ENCODE measurements around the gene ATG7. TPM values are rescaled to one million over a fixed set of nuclear protein-coding genes. Genes with fewer than 3 reads are reported as not detected.

The ATG7 gene
- total RNA-seq, 2 experiments from 2014 or later: 30.5 to 33.6 TPM

DNA sequence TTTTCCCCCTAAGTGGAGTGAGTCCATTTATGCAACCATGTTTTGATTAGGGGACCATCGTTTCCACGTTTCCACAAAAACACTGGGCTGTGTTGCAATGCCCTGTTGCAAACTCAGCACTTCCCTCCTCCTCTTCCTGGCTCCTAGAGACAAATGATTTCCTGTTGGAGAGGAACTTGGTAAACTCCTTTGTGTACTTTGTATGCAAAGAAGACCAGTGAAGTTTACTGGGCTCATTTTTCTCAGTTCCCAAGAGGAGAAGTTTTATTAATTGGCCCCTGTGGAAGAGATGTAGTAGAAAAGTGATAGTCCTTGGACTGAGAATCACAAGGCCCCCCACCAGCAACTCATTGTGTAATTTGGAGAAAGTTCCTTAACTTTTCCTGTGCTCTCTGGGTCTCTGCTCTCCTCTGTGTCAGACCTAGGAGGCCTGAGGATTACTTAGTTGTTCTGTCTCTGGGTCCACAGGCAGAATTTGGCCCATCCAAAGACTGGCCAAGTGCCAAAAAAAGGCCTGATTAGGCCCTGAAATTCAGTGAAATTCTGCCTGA, 95.0 kb downstream of the ATG7 start:
- POLR2A ChIA-PET: no interaction called here
- H3K36me3 Mint-ChIP-seq: peaks cover 44% of the 10 kb centered on the region
- no peak overlapping the region for H3K27ac Mint-ChIP-seq
- H3K4me3 Mint-ChIP-seq: no peak overlapping the region
- H3K9me3 Mint-ChIP-seq: no peaks in the 10 kb centered on the region
- no peak for DNase-seq
- peaks cover 8% of the 10 kb centered on the region for H3K4me1 Mint-ChIP-seq (ENCODE audit: low read depth)
- no peaks in the 10 kb centered on the region for H3K27me3 Mint-ChIP-seq
- intact Hi-C loops (cut with micrococcal nuclease): no loop called here
- CTCF ChIA-PET: no interaction called here

DNA sequence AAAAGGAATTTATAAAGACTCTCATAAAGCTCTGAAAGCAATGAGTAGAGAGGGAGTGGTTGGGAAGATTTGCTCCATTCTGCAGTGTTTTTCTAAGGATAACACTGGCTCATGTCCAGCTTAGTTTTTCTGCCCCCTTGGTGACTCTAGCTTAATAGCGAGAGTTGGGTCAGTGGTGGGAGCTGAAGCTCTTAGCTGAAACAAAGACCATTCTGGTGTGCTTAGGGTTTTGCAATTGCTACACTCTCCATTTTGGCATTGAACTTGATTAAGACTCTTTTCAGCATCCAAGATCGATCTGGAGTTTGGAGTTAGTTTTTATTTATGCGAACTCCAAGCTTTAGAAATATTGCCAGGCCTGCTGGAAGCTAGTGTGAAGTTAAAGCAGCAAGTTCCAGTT, 98.0 kb downstream of the ATG7 start:
- ChIA-PET CTCF (interaction anchor here (0.8 to 1.4 kb wide), 4 partner anchors 9 to 434 kb away, joined by 3 to 5 read pairs (median 4); no protein-coding TSS in a partner anchor), POLR2A (no interaction called here)
- intact Hi-C loops (cut with micrococcal nuclease): no loop called here

DNA sequence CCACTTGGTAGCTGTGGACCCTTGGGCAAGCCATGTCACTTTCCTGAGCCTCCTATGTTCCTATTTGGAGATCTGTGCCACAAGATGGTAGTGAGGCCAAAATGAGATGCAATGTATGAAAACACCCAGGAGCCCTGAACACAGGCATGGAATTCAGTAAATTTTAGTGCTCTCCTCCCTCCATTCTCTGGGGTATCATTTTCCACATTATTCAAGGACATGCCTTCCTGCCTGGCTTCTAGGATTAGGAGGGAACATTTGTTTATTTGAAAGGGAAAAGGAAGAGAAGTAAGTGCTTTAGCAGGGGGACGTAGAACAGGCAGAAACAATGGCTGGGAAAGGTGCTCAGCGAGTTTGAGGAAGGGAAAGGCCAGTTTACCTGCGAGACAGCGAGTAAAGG, 98.8 kb downstream of the ATG7 start:
- no peak for DNase-seq
- no peaks in the 10 kb centered on the region for H3K9me3 Mint-ChIP-seq
- H3K36me3 Mint-ChIP-seq: peaks cover 24% of the 10 kb centered on the region
- CTCF ChIA-PET: interaction anchor here (1.3 kb wide), 1 partner anchor 8 kb away, joined by 4 read pairs; no protein-coding TSS in a partner anchor
- POLR2A ChIA-PET: no interaction called here
- H3K4me3 Mint-ChIP-seq: no peak overlapping the region
- intact Hi-C loops (cut with micrococcal nuclease): no loop called here
- H3K27me3 Mint-ChIP-seq: no peaks in the 10 kb centered on the region
- H3K27ac Mint-ChIP-seq: no peak overlapping the region
- no peaks in the 10 kb centered on the region for H3K4me1 Mint-ChIP-seq (ENCODE audit: low read depth)

More for the DNA sequence above, 98.0 kb downstream of the ATG7 start:
- H3K9me3 Mint-ChIP-seq: no peaks in the 10 kb centered on the region
- no peaks in the 10 kb centered on the region for H3K27me3 Mint-ChIP-seq
- no peak overlapping the region for H3K4me3 Mint-ChIP-seq
- DNase-seq: no peak
- H3K27ac Mint-ChIP-seq: no peak overlapping the region
- peaks cover 30% of the 10 kb centered on the region for H3K36me3 Mint-ChIP-seq
- H3K4me1 Mint-ChIP-seq (ENCODE audit: low read depth): no peaks in the 10 kb centered on the region

DNA sequence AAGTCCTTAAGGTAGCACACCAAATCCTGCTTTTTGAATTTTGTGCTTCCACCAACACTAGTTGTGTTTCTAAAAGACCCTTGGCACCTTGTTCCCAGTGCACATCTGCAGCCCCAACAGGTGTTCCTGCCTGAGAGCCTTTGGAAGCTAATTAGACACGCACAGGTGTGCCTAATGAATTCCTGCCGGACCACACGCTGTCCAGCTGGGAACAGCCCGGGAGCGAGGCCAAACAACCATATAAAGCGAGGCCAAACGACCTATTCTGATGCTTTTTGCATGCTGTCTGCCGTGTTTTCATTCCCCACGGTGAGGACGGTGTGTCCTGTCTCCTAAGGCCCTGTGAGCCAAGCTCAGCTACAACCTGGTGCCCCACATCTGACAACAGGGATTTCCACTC, 99.5 kb downstream of the ATG7 start:
- Mint-ChIP-seq H3K36me3 (peaks cover 24% of the 10 kb centered on the region), H3K4me1 (ENCODE audit: low read depth) (no peaks in the 10 kb centered on the region), H3K27me3 (no peaks in the 10 kb centered on the region), H3K4me3 (no peak overlapping the region), H3K27ac (no peak overlapping the region), H3K9me3 (no peaks in the 10 kb centered on the region)
- POLR2A ChIA-PET: no interaction called here
- DNase-seq: no peak
- CTCF ChIA-PET: interaction anchor here (1.1 kb wide), 1 partner anchor 37 kb away, joined by 5 read pairs; no protein-coding TSS in a partner anchor
- intact Hi-C loops (cut with micrococcal nuclease): no loop called here

DNA sequence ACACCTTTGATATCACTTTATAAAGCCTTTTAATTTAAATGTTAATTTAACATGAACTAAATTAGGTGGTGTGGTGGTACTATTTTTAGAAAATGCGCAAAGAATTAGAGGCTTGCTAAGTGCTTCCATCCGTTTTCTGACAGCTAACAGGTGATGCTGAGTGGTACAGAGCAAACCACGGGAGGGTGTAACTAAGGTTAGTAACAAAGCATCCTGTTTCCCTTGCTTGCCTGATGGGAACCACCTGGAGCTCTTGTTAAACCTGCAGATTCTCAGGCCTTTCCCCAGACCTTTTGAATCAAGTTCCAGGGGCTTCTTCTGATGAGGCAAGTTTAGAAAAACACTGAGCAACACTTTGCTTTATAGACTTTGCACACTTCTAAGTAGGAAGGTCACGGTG, 101.0 kb downstream of the ATG7 start:
- ChIA-PET POLR2A (no interaction called here), CTCF (interaction anchor here (0.7 kb wide), 1 partner anchor 50 kb away, joined by 3 read pairs; no protein-coding TSS in a partner anchor)

DNA sequence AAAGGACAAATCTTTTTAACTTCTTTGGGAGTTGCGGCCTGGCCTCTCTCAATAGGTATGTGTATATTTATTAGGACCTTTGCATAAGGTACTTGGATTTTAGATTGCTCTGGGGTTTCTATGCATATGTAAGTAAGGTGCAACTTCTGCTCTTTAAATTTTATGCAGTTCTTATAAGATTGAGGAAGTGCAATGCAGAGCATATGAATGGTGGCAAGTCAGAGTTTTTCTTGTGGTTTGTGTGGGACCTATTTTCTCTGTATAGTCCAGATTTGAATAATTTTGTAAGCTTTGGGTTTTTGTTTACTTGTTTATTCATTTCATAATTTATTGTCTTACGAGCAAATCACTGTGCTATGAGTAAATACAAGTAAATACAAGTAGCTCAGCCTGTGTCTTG, 101.5 kb downstream of the ATG7 start:
- Mint-ChIP-seq H3K4me1 (ENCODE audit: low read depth) (no peaks in the 10 kb centered on the region), H3K27me3 (no peaks in the 10 kb centered on the region), H3K36me3 (peaks cover 18% of the 10 kb centered on the region), H3K27ac (no peak overlapping the region), H3K4me3 (no peak overlapping the region), H3K9me3 (no peaks in the 10 kb centered on the region)
- intact Hi-C loops (cut with micrococcal nuclease): no loop called here
- CTCF ChIA-PET: interaction anchor here (0.7 kb wide), 1 partner anchor 49 kb away, joined by 3 read pairs; no protein-coding TSS in a partner anchor
- no peak for DNase-seq
- POLR2A ChIA-PET: no interaction called here

More for the DNA sequence above, 101.0 kb downstream of the ATG7 start:
- H3K27ac Mint-ChIP-seq: no peak overlapping the region
- H3K27me3 Mint-ChIP-seq: no peaks in the 10 kb centered on the region
- H3K4me1 Mint-ChIP-seq (ENCODE audit: low read depth): no peaks in the 10 kb centered on the region
- H3K4me3 Mint-ChIP-seq: no peak overlapping the region
- intact Hi-C loops (cut with micrococcal nuclease): no loop called here
- peaks cover 19% of the 10 kb centered on the region for H3K36me3 Mint-ChIP-seq
- no peak for DNase-seq
- H3K9me3 Mint-ChIP-seq: no peaks in the 10 kb centered on the region

DNA sequence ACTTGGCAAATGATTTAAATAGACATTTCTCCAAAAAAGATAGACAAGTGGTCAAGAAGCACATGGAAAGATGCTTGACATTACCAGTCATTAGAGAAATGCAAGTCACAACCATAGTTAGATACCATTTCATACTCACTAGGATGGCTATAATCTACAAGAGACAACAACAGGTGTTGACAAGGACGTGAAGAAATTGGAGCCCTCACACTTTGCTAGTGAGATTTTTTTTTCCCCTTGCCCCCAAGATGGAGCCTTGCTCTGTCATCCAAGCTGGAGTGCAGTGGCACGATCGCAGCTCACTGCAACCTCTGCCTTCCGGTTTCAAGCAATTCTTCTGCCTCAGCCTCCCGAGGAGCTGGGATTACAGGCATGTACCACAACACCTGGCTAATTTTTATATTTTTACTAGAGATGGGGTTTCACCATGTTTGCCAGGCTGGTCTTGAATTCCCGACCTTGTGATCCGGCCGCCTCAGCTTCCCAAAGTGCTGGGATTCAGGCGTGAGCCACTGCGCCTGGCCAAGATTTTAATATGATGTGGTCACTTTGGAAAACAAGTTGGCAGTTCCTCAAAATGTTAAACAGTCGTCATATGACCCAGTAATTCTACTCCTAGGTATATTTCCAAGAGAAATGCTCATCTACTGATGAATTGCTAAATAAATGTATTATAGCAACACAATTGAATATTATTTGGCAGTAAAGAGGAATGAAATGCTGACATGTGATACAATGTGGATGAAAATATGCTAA, 103.3 kb downstream of the ATG7 start:
- peaks cover 18% of the 10 kb centered on the region for H3K36me3 Mint-ChIP-seq
- H3K27me3 Mint-ChIP-seq: no peaks in the 10 kb centered on the region
- H3K4me1 Mint-ChIP-seq (ENCODE audit: low read depth): no peaks in the 10 kb centered on the region
- intact Hi-C loops (cut with micrococcal nuclease): no loop called here
- no peak for DNase-seq
- H3K9me3 Mint-ChIP-seq: no peaks in the 10 kb centered on the region
- H3K4me3 Mint-ChIP-seq: no peak overlapping the region
- ChIA-PET CTCF (interaction anchor here (1.0 kb wide), 1 partner anchor 139 kb away, joined by 3 read pairs; no protein-coding TSS in a partner anchor), POLR2A (no interaction called here)
- H3K27ac Mint-ChIP-seq: no peak overlapping the region

DNA sequence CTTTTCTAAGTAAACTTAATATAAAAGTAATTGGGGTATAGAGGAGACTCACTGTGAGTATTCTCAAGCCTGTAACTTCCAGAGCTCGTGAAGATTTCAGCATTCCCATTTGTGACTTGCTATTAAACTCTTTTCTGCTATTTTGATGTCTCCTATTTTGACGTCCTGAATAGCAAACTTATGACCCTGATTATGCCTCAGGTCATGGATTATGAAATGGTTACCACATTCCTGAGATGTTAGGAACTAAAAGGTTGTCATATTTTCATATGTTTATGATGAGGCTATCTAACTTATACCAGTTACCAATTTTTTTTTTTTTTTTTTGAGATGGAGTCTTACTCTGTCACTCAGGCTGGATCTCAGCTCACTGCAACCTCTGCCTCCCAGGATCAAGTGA, 105.5 kb downstream of the ATG7 start:
- Mint-ChIP-seq H3K27ac (no peak overlapping the region), H3K4me1 (ENCODE audit: low read depth) (no peaks in the 10 kb centered on the region), H3K27me3 (no peaks in the 10 kb centered on the region), H3K9me3 (no peaks in the 10 kb centered on the region), H3K36me3 (peaks cover 18% of the 10 kb centered on the region), H3K4me3 (no peak overlapping the region)
- CTCF ChIA-PET: interaction anchor here (0.7 kb wide), 1 partner anchor 405 kb away, joined by 4 read pairs; no protein-coding TSS in a partner anchor
- POLR2A ChIA-PET: no interaction called here
- intact Hi-C loops (cut with micrococcal nuclease): loop anchor here (2.0 kb wide), 1 partner anchor 275 kb away; no protein-coding TSS in a partner anchor
- DNase-seq: no peak

DNA sequence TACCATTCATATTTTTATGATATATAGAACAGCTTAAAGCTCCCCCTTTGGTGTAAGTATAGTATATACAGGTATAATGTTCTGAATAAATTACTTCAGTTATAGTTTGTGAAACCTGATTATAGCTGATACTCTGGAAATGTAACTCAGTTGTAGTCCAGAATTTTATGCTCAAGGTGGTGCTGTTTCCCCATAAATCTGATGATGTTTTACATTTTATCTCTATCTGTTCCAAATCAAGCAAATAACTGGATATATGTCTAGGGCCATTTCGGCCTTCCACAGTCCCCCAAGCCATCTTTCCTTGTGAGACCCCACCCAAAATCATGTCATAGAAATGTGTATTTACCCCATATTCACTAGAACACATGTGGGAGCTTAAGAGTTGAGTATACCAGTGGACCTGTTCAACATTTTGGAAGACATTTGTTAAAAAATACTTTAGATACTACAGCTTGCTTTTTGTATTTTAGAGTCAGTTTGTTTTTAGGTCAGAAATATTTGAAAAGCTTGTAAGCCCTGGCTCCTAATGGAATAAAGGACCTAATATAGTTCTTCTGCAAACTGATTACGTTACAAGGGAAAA, 107.1 kb downstream of the ATG7 start:
- H3K27ac Mint-ChIP-seq: no peak overlapping the region
- no peaks in the 10 kb centered on the region for H3K4me1 Mint-ChIP-seq (ENCODE audit: low read depth)
- DNase-seq: no peak
- no peak overlapping the region for H3K4me3 Mint-ChIP-seq
- peaks cover 12% of the 10 kb centered on the region for H3K36me3 Mint-ChIP-seq
- CTCF ChIA-PET: interaction anchor here (0.6 to 3.6 kb wide), 12 partner anchors 9 to 425 kb away, joined by 3 to 56 read pairs (median 4); partner anchors contain the start of gene VGLL4
- no peaks in the 10 kb centered on the region for H3K27me3 Mint-ChIP-seq
- intact Hi-C loops (cut with micrococcal nuclease): loop anchor here (1.0 to 2.0 kb wide), 2 partner anchors 273 to 425 kb away; no protein-coding TSS in a partner anchor
- H3K9me3 Mint-ChIP-seq: no peaks in the 10 kb centered on the region
- POLR2A ChIA-PET: no interaction called here

DNA sequence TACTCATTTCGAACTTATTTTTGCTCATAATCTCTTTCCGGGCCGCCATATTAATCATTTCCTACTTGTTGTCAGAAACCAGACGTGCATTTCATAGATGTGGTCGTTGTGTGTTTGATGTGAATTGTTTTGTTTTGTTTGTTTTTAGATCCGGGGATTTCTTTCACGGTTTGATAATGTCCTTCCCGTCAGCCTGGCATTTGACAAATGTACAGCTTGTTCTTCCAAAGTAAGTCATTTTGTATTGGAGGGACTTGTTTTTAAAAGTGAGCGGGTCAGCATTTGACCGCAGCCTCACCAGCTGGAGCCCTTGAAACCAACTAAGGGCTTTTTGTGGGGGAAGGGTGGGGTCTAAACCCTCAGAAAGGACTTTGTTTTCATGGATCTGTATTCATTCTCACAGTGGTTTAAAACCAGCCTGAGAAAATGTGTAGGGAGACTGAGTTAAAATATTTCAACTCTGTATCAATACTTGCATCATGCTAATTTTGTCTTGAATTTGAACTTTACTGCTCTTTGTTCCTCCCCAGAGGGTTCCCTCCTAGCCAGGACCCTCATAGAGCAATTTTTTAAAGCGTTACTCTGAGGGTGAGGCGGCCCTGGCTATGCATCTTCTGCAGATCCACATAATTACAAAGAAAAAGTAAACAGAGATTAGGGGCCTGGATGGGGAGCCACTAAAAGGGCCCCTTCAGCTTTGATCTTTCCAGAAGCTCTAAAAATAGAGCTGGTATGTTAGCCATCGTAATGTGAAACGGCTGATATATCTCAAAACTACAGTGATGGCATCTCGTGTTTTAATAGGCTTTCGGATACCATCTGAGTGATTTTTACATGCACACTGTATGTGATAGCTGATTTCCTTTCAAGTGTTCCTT, 107.9 kb downstream of the ATG7 start:
- ChIA-PET CTCF (interaction anchor here (0.6 to 3.6 kb wide), 11 partner anchors 9 to 424 kb away, joined by 3 to 56 read pairs (median 5); partner anchors contain the start of gene VGLL4), POLR2A (no interaction called here)
- Mint-ChIP-seq H3K9me3 (no peaks in the 10 kb centered on the region), H3K36me3 (peaks cover 11% of the 10 kb centered on the region), H3K4me3 (no peak overlapping the region), H3K27ac (no peak overlapping the region), H3K27me3 (no peaks in the 10 kb centered on the region), H3K4me1 (ENCODE audit: low read depth) (no peaks in the 10 kb centered on the region)
- no peak for DNase-seq
- intact Hi-C loops (cut with micrococcal nuclease): loop anchor here (1.0 to 2.0 kb wide), 2 partner anchors 273 to 424 kb away; no protein-coding TSS in a partner anchor

DNA sequence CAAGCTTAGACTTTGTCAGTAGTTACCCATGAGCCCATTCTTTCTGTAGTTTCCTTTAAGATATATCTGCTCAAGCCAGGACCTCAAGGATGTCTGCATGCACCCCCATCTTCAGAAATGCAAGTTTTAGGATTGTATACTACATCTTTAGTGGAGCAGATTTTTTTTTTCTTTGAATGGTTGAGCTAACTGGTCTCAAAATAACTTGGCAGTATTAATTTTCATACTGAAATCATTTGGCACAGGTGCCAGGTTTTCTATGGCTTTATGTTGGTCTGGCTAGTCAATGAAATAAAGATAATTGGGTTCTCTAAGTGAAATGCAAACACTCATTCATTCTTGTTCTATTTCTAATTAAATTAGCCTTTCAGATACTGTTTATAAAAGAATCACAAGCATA, 108.9 kb downstream of the ATG7 start:
- H3K36me3 Mint-ChIP-seq: peaks cover 10% of the 10 kb centered on the region
- H3K4me1 Mint-ChIP-seq (ENCODE audit: low read depth): no peaks in the 10 kb centered on the region
- intact Hi-C loops (cut with micrococcal nuclease): no loop called here
- no peaks in the 10 kb centered on the region for H3K9me3 Mint-ChIP-seq
- H3K27ac Mint-ChIP-seq: no peak overlapping the region
- no peak for DNase-seq
- no peak overlapping the region for H3K4me3 Mint-ChIP-seq
- ChIA-PET POLR2A (no interaction called here), CTCF (interaction anchor here (3.6 kb wide), 1 partner anchor 270 kb away, joined by 56 read pairs; no protein-coding TSS in a partner anchor)
- H3K27me3 Mint-ChIP-seq: no peaks in the 10 kb centered on the region

Measured in activated CD4-positive, alpha-beta memory T cell treated with anti-CD3 and anti-CD28 coated beads for 36 hours (primary cell).